Forelimb muscle (tissue), 1 donor: Measurements from ENCODE around the gene IL10RA. TPM values are rescaled to one million over a fixed set of nuclear protein-coding genes. Genes with fewer than 3 reads are reported as not detected.
"Not testable (repeated sequence)": the region's sequence is repeated elsewhere in the genome, so short reads cannot be mapped to it uniquely, and the experiment has no call there.

Experiments used
- DNase-seq: peaks from one replicate; pipeline ENCODE4 v3.0.0-alpha.2; 2013; ENCODE audit warnings: low read depth
- polyA plus RNA-seq: library from polyadenylated mRNA; unstranded; fragments of 120-200 nt; gene quantifications from one replicate; pipeline ENCODE4 v1.2.1, GENCODE V29; 2013; ENCODE audit not compliant: insufficient read length

IL10RA gene
- 3.8 TPM for polyA plus RNA-seq

DNA sequence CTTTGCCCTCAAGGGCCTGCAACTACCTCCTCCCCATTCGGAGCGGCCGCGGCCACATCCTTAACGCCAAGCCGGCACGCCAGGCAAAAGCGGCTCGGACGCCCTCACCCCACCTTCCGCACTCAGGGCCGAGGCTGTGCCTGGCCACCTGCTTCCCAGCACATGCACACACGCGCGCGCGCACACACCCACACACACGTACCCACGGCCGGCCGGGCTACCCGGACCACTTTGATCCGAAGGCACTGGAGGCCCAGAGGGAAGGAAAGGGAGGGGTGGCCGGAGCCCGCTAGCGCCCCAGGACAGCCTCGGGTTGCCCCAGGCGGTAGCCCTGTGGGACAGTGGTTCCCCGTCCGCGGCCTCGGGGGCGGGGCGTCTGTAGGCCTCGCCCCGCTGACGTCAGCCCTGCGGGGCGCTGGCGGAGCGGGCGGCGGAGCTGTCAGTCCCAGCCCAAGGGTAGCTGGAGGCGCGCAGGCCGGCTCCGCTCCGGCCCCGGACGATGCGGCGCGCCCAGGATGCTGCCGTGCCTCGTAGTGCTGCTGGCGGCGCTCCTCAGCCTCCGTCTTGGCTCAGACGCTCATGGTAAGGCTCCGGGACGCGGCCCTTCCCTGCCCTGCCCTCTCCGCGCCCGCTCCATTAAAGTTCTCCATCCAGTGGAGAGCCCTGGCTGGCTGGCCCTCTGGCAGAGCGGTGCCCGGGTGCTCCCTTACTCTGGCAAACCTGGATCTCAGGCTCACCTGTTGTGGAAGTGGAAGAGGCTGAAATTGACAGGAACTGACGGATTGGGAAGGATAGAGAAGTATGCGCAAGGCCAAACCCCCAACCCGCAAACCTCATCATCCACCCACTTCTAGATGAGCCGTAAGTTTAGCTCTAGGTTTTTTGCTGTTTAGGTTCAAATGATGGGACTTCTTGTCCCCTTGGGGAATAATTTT, at the start of gene IL10RA:
Gene IL10RA (plus strand): TSS at position 442 of the 935 bp plus-strand sequence. CDS start 74 bp downstream, at position 516.
- no peak for DNase-seq

DNA sequence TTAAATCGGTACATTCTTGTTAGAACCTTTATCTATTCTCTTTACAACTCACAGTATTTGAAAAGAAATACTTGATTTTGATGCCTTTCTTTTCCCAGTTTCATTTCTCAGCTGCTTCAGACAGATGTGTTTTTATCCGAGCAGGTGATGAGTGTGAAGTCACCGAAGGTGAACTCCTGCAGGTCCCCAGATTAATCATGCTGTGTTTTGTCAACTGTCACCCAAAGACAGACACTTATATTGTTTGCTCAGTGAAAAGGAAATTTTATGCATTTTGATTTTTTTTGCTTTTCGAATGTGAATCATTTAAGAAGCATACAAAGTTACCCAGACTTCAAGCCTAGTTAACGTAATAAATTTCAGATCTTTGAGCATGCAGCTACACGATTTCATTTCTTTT, 49.2 kb upstream of the IL10RA start:
- no peak for DNase-seq

DNA sequence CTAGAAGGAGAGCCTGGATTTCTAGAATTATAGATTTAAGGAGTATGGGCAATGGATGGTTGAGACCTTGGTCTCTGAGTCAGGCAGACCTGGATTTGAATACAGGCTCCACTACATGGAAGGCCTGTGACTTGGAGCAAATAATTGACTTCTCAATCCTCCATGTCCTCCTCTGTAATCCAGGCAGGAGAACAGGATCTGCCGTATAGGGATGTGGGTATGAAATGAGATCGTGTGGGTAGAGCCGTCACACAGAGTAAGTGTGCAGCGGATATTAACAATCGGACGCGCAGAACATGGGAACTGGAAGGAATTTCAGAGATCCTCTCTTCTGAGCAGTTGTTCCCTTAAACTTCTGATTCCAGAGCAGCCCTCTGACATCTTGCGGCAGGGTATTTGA, 45.5 kb upstream of the IL10RA start:
- DNase-seq: no peak

DNA sequence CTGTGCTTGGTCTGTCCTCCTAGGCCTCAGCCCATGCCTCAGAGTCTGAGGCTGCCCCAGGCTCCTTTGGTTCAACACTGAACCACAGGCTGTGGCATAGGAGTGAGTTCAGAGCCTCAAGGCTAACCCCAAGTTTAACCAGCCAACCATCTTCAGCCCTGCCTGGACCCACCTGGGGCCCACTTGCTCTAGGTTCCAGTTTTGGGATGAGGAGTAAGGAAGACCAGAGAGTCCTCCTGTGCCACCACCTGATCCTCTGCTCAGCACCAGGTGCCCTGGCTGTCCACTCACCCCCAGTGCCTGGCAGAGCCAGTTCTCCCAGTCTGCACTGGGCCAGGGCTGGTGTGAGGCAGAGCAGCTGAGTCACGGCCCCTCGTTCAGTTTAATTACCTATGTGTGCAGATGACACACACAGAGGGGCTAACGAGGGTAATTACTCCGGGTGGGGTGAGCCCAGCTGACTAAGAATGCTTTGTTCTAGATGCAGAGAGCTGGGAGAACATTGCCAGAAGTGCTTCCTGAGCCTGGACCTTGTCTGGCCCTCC, 45.0 kb upstream of the IL10RA start:
- DNase-seq: no peak

DNA sequence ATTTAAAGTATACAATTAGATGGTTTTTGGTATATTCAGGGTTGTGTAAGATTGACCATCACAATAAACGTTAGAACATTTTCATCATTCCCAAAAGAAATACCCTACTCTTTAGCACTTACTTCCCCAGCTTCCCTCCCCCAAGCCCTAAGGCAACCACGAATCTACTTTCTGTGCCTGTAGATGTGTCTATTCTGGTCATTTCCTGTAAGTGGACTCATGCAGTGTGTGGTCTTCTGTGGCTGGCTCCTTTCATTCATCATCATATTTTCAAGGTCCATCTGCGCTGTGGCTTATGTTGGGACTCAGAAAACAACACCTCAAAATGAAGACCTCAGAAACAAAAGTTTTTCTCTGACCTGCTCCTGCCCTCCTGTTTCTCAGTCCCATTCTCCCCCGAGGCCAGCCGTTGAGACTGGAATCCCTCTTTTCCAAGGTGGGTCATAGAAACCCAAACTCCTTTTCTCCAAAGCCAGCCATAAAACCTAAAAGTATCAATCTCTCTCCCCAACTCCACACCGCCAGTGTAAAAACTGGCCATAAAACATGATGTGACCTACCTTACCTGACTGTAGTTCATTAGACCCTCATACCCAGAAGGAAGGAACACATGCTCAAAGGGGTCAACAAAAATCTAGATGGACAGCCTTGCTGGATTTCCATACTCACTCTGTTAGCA, 44.1 kb upstream of the IL10RA start:
- DNase-seq: no peak

DNA sequence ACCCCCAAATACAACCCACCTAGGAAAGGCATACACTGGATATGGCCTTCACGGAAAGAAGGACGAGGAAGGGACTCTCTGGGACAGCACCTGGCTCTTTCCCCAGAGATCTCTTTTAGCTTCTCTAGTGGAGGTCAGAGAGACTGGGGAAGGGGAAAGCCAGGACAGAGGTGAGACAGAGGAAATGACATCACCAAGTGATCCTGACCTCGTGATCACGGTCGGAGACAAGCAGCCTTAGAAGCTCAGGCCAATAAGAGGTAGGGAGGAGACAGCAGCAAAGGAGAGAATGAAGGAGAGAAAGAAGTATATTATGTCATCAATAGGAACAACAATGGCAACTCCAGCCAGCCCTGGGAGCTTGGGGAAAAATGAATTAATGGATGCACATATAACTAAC, 41.6 kb upstream of the IL10RA start:
- DNase-seq: no peak

DNA sequence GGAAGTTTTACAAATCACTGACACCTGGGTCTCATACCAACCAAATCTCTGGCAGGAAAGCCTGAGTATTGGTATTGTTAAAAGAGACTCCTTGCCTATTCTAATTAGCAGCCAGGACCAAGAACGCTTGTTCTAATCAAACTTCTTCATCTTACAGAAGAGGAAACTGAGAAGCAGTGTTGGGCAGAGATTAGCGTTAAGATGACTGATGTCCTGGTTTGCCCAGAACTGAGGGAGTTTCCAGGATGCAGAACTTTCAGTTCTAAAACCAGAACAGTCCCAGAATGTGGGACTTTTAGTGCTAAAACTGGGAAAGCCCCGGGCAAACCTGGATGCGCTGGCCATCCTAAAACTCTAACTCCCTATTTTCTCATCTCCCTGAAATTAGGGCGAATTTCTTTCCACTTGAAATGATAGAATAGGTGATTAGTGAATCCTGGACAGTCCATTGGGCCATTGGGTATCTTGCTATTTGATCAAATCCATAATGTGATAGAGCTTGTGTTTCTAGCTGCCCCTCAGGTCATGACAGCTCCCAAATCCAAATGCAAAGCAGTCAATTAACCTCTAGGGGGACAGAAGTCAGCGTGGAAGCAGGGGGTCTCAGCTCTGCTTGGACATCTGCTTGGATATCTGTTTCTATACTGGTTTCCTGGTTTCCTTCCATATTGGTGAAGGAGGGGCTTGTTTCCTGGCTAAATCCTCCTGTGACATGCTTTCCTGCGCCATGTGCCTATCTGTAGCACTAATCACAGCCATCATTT, 41.0 kb upstream of the IL10RA start:
- no peak for DNase-seq

DNA sequence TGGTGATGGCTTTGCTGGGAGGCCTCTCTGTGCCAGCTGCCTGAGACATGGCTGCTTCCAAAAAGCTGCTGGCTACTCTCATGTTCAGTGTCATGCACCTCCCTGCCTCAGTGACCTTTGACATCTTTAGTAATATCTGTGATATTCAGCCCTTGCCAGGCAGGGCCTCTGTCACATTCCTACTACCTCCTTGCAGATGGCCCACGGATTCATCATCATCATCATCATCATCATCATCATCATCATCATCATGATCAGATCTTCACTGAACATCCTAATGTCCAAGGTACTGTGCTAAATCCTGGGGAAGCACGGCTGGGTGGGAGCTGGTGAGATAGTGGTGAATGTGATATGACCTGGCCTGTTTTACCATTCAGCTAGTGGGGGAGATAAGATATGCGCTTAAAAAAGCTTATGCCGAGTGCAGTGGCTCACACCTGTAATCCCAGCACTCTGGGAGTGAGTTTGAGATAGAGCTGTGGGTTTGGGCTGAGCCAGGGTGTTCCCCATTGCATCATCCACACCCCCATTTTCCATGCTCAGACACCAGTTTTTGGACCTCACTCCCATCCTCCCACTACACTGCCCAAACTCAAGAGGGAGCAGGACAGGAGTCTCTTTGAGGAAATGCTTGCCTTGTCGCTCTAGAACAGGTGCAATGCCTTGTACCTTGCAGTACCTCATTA, 39.9 kb upstream of the IL10RA start:
- no peak for DNase-seq

DNA sequence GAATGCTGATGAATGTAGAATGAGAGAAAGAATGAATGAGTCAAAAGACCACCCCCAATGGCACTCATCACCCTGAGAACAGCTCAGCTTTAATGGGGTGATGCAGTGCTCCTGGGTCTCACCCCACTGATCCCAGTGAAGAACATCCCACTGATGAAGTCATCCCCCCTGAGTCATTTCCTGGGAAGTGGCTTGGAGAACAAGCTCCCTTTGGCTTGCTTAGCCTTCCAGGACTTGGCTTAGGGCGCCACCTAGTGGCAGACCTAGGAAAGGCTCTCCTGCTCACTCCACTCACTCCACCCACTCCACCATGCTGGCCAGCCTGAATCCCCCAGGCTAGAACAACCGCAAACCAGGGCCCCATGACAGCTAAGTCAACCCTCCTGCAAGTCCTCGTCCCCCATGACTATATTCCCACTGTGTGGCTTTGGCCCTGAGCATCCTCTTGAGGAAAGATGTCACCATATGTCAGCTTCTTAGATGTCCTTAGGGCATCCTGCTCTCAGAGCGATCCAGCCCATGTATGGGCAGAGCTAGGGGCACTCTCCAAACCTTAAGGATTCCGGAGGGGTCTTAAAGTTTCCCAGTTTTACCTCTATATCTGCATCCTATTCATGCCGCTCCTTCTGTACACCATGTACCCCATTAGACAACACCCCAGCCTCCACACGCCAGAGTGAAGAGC, 39.2 kb upstream of the IL10RA start:
- DNase-seq: peak; percentile 62

DNA sequence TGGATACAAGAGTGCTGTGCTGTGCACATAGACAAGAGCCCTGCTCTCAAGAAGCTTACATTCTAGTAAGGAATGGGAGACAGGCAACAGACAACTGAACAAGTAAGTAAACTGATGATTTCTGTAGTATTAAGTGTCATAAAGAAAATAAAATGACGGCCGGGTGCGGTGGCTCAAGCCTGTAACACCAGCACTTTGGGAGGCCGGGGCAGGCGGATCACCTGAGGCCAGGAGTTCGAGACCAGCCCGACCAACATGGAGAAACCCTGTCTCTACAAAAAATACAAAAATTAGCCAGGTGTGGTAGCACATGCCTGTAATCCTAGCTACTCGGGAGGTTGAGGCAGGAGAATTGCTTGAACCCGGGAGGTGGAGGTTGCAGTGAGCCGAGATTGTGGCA, 38.4 kb upstream of the IL10RA start:
- DNase-seq: not testable (repeated sequence)

DNA sequence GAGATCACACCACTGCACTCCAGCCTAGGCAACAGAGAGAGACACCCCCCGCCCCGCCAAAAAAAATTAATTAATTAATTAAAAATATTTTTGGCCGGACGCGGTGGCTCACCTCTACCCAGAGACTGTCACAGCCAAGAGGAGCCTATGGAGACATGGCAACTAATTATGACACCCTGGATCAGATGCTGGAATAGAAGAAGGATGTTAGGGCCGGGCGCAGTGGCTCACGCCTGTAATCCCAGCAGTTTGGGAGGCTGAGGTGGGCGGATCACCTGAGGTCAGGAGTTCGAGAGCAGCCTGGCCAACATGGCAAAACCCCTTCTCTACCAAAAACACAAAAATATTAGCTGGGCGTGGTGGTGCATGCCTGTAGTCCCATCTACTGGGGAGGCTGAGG, 37.7 kb upstream of the IL10RA start:
- not testable (repeated sequence) for DNase-seq

DNA sequence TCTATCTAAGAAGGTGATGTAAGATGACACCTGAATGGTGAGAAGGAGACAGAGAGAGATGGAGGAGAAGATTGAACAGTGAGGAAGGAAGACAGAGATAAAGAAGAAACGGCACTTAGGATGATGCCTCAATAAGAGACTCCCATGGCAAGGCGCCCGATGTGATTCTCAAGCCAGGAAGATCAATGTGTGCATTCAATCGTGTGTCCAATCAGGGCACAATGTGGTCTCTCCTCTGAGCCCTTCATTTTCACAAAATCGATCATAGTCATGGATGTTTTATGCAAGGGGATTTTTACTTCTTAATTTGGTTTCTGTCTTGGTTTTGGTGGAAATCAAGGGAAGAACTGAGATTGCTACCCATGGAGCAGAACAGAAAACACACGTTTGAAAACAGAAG, 37.1 kb upstream of the IL10RA start:
- no peak for DNase-seq

DNA sequence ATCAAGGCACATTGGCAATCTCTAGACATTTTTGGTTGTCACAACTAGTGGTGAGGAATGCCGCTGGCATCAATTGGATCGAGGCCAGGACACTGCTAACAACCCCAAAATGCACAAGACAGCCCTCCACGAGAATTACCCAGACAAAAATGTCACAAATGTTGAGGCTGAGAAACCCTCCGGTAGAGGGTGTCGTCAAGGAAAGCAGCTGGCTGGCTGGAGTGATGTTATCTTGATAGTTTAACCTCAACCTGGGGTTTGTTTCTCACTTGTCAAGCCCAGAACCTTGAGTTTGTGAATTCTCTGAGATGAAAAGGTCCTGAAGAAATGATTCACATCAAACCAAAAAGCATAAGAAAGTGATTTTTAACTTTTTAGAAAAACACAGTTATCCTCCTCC, 35.9 kb upstream of the IL10RA start:
- no peak for DNase-seq

DNA sequence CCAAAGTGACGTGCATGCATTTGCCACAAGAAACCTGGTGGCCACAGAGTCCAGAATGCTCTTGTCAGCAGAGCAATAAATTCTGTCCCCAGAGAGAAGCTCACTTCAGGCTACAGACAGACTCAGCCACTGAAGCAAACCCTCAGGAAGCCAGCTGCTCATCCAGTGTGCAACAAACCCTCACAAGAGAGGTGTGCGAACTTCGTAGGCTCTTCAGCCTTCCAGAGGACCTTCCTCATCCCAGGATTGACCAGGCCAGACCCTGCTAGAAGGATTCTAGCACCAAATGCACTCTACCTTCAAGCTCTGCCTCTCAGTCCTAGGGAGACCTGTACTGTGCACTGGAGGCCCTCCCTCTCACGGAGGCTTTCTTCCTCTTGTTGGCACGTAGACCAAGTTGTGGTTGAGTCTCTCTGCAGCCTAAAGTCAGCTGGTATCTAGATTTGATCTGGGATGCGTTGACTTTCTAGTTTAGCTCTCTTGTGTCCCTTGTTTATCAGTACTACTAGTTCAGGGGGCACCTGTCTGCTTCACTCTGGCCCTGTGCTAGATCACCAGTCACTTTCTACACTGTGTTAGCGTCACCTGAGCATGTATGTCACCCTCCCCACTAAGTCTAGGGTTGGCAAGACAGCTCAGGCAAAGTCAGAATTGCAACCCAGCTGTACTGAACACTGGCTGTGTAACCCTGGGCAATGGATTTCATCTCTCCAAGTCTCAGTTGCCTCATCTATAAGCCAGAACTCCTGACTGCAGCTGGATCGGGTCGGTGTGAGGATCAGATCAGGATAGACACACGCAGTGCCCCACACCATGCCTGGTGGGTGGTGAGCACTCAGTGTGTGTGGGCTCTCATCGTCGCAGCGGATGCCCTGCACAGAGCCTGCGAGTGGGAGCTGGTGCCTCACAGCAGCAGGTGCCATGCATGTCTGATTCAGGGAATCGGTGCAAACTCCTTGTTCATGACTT, 34.9 kb upstream of the IL10RA start:
- DNase-seq: no peak

DNA sequence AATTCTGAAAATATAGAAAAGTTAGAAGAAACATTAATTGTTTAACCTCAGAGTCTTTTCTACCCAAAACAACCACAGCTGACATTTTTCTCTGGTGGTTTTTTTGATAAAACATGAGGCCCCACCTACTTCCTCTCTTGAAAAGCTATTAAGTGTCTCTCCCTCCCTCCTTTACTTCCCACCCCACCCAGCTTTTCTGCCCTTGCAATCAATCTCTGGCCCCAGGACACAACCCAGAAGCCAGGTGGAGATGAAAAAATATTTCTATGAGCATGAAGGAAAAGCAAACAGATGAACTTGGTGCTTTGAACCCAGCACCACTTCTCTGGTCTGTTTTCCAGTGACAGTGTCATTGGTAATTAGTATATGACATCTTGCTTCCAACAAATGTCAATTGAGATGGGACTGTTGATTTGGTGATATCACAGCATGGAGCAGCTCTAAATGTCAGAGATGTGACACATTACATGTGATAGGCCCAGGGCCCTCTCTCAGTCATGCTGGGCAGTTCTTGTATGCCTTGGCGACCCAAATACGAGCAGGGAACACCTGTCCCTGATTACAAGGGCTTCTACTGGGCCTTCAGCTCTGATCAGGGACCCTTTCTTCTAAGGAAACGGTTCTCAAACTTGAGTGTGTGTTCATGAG, 33.0 kb upstream of the IL10RA start:
- DNase-seq: no peak

DNA sequence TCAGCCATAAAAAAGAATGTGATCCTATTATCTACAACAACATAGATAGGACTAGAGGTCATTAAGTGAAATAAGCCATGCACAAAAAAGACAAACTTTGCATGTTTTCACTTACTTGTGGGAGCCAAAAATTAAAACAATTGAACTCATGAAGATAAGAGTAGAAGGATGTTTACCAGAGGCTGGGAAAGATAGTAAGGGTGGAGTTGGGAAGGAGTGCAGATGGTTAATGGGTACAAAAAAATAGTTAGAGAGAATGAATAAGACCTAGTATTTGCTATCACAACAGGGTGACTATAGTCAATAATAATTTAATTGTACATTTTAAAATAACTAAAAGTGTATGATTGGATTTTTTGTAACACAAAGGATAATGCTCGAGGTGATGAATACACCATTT, 27.2 kb upstream of the IL10RA start:
- DNase-seq: no peak

DNA sequence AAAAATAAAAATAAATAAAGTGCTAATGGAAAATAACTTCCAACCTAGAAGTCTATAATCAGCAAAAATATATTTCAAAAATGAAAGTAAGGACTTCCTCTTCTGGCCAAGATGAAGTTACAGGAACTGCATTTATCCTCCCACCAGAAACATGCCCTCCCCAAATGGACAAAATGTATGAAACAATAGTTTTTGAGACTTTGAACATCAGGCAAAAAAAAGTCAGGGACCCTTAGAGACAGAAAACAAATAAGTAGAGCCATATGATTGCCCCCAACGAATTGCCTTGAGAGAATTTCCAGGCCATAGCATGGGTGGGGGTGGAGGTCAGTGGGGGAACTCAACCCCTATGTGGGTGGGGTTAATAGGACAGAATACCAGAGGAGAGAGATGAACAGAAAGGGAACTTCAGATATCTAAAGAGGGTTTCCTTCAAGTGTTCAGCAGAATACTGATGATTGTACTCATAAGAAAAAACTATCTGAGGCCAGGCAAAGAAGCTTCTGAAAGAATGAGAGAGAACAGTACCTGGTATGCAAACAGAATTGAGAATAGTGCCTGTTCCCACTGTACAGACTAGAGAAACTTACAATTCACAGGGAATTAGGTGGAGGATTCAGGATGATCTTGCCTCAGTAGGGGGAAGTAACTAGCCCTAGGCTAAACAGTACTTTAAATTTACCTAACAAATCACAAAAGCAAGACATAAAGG, 26.6 kb upstream of the IL10RA start:
- DNase-seq: no peak

DNA sequence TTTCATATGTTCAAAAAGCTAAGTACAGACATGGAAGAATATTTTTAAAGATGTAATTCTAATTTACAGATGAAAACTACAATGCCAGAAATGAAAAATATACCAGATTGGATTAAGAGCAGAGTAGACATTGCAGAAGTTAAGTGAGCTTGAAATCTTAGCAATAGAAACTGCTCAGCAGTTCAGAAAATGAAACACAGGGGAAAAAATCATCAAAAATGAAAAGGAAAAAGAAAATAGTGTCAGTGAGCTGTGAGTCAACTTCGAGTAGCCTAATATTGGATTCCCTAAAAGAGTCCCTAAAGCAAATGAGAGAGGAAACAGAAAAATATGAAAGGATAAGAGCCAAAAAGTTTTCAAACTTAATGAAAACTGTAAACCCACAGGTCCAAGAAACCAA, 25.8 kb upstream of the IL10RA start:
- DNase-seq: no peak
